NCI-H187 treated with DMSO at 0.1 percent for 48 hours (cell line): ENCODE measurements around the gene IGFL2.
"Not testable (repeated sequence)": the region's sequence is repeated elsewhere in the genome, so short reads cannot be mapped to it uniquely, and the experiment has no call there.

Source experiments
- DNase-seq: peaks from one replicate; lab custom pipeline; 2025; lab: John Stamatoyannopoulos, UW

The IGFL2 gene

DNA sequence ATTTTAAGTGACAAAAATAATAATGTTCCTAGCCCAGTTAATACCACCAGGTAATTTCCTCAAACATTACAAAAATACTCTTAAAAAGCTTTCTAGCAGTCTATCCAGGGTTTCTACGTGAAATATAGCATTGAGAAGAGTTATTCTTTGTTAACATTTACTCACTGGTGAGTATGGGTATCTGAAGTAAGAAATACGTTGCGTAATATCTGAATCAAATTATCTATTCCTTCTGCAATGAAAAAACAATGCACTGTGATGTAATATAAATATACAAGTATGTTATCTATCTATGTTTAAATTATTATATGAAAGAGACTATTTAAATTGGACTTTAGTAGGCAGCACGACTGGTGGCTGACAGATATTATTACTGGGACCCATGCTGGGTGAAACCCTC, 5.7 kb upstream of the IGFL2 start:
- no peak for DNase-seq

DNA sequence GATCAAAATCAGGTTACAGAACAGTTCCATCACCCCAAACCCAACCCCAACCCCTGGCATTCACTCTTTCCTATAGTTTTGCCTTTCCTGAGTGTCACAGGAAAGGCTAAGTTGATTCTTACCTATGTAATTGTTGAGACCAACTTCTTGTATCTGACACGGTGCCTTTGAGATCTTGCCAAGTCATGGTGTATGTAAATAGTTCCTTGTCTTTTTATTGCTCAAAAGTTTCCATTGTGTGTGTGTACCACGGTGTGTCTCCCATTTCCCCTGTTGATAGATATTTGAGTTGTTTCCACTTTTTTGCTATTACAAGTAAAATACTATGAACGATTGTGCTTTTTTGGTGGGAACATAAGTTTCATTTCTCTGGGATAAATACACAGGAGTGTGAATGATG, 3.3 kb upstream of the IGFL2 start:
- no peak for DNase-seq

DNA sequence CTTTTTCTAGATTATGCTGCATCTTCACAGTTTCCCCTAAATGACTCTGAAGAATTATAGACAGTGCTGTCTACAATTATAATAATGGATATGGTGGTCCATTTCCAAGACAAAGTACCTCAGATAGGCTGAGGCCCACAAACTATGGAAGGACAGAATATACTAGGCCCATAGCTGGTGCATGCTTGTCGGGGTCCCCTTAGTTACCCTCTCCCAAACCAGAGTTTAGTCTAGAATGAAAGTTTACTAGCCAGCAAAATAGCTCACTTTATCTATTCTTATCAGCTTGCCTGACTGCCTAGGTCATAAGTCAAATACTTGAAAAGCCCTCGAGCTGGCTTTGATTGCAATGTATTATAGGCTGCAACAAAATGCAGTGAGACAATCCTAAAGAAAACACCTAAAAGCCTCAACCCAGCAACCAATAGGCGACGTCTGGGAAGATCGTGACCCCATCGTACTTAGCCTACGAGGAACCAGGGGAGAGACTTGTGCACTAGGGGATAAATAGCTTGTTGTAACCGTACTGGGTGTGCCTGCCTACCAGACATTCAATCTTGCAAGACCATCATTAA, 785 bp upstream of the IGFL2 start:
- no peak for DNase-seq

DNA sequence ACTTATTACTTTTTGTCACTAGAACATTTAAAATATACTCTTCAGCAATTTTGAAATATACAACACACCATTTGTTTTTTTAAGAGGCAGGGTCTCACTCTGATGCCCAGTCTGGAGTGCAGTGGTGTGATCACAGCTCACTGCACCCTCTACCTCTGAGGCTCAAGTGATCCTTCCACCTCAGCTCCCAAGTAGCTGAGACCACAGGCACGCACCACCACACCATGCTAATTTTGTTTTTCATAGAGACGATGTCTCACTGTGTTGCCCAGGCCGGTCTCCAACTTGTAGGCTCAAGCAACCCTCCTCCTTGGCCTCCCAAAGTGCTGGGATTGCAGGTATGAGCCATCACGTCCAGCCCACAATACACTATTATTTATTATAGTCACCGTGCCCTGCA, 2.6 kb downstream of the IGFL2 start:
- no peak for DNase-seq

DNA sequence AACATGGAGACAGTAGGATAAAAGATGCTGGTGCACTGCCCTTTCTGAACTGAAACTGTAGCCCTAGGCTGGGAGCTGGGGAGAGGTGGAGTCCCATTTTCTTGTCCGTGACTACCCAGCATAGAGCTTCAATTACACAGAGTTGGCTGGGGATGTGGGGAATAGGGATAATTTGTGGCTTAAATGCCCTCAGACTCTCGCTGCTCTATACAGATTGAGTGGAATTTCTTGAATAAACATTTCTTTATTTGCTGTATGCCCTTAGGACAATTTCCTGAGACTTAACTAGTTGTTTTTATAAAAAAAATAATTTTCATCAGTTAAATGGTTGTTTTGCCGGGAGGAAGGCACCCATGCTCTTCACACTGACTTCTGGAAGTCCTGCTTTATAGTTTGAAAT, 7.2 kb downstream of the IGFL2 start:
- no peak for DNase-seq

DNA sequence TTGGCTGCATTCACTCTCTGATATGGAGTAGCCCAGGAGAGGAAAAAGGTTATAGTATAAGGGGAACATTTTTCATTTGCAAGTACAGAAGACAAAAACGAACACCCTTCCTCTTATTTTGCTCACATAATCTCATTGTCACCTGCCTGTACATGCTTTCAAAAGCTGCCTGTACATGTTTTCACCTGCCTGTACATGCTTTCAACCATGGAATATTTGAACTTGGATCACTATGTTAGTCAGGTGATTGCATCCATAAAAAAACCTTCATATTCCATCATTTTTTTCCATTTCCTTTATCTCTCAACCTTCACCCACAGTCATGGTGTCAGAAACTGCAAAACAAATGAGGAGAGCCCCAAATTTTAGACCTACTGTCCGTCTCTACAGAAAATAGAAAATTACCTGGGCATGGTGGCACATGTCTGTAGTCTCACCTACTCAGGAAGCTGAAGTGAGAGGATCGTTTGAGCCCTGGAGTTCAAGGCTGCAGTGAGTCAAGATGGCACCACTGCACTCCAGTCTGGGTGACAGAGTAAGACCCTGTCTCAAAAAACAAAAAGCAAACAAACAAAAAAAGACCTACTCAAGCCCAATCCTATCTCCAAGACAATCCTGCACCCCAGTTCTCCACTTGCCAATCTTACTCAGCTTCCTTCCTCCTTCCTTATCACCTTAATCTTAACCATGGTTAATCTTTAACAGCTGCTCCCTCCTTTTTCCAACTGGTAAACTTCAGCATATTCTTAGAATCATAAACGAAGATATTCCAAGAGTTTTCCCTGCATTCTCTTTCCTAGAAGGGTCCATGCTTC, 11.6 kb downstream of the IGFL2 start:
- no peak for DNase-seq

DNA sequence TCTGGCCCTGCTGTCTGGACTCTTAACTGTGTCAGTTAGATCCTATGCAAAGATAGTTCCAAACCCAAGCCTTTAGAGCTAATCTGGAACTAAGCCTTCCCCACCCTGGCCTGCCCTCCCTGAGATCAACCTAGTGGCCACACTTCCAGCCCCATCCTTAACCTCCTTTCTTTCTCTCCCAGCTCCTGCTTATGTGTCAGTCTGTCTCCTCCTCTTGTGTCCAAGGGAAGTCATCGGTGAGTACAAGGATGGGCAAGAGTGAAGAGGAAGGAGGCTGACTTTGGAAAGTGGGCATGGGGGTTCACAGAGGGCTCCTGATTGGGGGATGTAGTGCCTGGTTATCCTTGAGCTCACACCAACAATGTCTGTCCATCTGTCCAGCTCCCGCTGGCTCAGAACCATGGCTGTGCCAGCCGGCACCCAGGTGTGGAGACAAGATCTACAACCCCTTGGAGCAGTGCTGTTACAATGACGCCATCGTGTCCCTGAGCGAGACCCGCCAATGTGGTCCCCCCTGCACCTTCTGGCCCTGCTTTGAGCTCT, 12.3 kb downstream of the IGFL2 start:
- DNase-seq, result no peak

DNA sequence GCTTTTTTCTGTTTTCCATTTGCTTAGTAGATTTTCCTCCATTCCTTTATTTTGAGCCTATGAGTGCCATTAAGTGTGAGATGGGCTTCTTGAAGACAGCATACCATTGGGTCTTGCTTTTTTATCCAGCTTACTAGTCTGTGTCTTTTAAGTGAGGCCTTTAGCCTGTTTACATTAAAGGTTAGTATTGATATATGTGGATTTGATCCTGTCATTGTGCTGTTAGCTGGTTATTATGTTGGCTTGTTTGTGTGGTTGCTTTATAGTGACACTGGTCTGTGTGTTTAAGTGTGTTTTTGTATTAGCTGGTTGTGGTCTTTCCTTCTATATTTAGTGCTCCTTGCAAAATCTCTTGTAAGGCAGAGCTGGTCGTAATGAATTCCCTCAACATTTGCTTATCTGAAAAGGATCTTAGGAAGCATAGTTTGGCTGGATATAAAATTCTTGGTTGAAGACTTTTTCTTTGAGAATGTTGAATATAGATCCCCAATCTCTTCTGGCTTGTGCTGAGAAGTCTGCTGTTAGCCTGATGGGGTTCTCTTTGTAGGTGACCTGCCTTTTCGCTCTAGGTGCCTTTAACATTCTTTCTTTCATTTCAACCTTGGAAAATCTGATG, 13.7 kb downstream of the IGFL2 start:
- DNase-seq, result not testable (repeated sequence)

DNA sequence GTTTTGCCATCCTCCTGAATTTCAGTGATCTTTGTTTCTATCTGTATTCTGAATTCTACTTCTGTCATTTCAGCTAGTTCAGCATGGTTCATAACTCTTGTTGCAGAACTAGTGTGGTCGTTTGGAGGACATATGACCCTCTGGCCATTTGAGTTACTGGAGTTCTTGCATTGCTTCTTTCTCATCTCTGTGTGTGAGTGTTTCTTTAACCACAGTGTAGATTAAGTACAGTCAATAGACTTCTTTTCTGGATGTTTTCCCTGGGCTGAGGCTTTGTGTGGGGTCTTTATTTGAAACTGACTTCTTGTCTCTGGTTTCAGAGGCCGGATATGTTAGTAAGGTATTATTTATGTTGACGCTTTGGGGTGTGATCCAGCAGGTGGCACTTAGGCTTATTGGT, 14.7 kb downstream of the IGFL2 start:
- DNase-seq, result no peak

DNA sequence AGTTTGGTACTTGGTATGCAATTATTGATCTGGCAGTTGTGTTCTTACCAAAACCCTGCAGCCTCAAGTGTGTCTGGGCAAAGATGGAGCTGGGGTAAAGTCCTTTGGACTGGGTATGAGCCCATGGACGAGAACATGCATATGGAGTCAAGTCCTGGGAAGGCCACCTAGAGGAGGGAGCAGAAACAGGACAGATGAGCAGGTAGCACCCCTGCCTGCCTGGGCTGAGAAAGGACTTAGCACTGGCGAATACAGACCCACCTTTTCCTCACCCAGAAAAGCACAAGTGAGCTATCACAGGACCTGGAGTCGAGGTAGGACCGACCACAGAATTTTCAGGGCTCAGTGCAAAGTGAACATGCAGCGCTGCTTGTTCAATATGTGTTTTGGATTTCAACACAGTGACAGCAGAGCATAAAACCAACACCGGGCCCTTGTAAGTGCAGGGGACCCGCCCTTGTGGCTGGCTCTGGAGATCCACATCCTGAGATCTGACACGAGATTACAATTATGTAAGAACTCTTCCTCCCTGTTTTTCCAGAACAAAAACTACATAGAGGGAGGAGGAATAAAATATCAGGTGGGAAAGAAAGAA, 25.9 kb downstream of the IGFL2 start:
- DNase-seq, result no peak

DNA sequence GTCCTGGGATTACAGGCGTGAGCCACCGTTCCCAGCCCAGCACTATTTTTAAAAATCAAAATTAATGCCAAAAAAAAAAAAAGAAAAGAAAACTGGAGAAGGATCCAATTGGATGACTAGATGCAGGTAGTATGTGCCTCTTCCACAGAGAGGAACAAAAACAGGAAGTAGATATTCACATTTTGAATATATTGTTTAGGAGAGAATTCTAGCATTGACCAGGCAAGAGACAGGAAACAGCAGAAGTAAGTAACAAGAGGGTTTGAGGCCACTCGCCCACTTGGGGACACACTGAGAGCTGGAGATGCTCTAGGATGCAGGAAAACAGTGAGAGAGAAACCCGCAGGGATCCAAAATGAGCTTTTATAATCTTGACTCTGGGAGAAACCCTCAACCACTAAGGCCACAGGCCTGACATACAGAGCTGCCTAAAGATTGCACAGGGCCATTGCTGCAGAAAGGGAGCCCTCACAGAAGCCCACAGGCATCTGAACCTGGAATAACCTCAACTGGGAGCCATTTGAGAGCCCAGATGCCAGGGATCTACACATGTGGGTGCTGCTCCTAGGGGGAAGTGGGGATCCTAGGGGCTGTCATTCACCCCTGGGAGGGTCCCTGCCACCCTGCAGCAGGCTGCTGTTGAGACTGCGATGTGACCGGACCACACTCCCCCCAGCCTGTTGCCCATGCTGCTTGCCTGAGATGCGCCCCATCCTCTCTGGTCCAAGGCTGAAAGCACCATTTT, 28.2 kb downstream of the IGFL2 start:
- DNase-seq, result no peak

DNA sequence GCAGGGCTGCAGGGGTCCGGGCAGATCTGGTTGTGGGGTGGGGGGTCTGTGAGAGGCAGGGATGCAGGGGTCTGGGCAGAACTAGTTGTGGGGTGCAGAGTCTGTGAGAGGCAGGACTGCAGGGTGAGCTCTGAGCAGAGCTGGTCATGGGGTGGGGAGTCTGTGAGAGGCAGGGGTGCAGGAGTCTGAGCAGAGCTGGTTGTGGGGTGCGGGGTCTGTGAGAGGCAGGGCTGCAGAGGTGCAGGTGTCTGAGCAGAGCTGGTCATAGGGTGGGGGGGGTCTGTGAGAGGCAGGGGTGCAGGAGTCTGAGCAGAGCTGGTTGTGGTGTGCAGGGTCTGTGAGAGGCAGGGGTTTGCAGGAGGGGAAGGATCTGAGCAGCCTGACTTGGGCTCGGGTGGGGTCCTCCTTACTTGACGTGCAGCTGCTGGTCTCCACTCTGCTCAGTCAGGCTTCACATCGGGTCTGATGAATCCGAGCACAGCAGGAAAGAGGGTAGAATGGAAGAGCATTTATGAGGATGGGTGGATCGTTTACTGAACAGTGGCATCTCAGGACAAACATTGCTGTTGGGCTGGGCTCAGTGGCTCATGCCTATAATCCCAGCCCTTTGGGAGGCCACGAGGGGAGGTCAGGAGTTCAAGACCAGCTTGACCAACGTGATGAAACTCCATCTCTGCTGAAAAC, 31.2 kb downstream of the IGFL2 start:
- no peak for DNase-seq

DNA sequence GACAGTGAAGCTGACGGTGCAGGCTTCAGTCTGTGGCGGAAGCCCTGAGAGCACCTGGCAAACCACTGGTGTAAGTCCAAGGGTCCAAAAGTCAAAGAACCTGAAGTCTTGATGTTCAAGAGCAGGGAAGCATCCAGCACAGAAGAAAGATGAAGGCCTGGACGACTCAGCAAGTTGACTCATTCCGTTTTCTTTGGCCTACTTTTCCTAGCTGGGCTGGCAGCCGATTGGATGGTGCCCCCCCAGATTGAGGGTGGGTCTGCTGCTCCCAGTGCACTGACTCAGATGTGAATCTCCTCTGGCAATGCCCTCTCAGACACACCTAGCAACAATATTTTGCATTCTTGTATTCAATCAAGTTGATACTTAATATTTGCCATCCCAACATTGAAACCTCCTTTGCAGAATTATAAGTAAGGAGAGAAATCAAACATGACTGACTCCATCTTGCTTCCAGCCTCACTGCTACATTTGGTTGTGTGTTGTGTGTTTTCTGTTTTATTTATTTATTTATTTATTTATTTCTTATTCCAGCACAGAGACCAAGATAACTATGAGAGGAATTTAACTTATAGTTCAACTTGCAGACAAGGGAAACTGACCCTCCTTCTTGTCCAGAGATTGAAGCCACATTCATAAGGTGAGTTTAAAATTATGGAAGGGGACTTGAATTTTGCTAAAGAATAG, 32.8 kb downstream of the IGFL2 start:
- no peak for DNase-seq

DNA sequence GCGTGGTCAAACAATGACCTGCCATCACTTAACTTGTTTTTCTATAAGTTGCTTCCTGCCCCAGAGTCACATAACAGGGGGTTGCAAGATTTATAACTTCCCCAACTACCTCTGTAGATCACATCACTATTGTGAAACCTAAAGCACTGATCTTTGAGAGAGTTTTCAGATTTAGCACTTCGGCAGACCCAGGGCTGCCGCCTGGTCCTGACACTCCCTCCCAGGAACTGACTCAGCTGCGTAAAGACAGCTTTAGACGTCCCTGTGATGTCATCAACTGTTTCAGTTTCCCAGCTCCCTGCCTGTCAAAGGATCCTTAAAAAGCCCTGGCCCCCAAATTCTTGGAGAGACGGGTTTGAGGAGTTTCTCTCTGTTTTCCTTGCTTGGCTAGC, 33.3 kb downstream of the IGFL2 start:
- DNase-seq, result no peak

DNA sequence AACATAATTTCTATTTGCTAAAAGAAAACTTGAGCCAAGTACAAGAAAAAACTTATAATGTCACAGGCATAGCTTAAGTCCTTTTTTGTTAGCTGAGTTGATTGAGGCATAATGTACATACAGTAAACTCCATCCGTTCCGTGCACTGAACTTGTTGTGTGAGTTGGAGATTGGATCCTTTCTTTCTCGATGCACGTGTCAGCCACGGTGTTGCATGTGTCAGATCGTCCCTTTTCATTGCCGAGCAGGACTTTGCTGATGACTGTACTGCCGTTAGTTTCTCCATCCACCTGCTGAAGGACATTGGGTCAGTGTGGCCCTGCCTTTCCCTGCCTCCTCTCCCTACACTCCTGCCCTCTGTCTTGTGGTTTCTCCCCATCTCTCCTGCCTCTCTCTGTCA, 34.4 kb downstream of the IGFL2 start:
- no peak for DNase-seq

DNA sequence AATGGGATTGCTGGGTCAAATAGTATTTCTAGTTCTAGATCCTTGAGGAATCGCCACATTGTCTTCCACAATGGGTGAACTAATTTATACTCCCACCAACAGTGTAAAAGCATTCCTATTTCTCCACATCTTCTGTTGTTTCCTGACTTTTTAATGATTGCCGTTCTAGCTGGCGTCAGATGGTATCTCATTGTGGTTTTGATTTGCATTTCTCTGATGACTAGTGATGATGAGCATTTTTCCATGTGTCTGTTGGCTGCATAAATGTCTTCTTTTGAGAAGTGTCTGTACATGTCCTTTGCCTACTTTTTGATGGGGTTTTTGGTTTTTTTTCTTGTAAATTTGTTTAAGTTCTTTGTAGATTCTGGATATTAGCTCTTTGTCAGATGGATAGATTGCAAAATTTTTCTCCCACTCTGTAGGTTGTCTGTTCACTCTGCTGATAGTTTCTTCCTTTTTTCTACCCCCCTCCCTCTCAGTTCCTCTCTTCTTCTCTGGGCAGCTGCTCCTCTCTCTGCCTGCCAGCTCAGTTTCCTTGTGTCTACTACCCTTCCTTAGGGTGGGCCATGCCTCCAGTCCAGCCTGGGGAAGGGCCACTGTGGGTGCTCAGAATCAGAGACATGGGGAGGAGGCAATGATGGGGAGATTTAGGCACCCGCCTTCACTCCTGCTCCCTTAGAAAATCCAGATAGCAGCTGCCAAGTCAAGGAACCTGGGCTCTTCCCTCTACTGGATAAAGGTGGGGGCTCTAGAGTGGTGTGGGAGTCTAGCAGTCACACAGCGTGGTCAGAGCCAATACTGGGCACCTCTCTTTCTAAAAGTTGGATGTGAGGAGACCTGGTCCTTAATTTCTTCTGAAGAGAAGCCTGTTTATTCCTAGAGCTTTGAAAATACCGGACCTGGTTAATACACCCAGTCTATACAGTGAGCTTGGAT, 37.0 kb downstream of the IGFL2 start:
- DNase-seq, result not testable (repeated sequence)

DNA sequence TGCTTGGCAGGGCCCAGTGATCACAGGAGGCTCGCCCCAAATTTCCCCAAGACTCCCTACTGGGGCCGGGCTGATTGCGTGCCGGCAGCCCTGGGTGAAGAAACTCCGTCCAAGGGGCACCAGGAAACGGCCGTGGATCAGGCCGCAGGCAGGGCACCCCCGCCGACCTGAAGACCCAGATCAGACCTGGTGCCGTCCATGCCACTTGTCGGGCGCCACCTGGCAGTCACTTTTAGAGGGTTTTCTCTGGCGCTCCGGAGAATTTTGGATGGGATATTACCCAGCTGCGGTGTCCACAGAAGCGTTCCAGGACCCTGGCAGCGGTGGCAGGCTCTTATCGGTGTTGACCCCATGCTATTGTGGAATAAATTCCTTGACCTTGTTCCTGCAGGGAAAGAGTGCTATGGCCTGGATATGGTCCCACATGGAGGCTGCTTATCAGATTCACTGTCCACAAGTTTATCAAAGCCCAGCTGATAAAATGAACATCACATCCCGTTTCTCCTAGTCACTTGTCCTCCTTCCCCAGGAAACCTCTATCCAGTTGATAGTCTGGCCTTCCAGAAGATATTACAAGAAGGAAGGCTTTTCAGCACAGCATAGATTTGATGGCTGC, 38.2 kb downstream of the IGFL2 start:
- DNase-seq, result no peak

DNA sequence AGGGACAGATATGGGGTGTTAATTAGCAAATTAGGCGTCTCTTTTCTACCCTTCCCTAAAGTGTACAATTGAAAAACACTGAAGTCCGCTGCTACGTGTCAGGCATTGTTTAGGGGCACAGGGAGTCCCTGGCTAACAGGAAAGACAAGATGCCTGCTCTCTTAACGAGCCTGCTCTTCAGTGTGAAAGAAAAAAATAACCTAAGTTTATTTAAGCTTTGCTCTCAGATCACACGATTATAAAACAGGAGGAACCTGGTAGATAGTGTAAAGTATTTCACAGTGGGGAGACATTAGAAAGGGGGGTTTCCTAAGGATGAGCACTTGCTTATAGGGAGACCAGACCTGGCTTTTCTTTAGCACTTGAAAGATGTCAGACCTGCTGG, 38.7 kb downstream of the IGFL2 start:
- DNase-seq, result no peak
